ENCODE measurements around the gene MACROH2A1.

The MACROH2A1 gene

DNA sequence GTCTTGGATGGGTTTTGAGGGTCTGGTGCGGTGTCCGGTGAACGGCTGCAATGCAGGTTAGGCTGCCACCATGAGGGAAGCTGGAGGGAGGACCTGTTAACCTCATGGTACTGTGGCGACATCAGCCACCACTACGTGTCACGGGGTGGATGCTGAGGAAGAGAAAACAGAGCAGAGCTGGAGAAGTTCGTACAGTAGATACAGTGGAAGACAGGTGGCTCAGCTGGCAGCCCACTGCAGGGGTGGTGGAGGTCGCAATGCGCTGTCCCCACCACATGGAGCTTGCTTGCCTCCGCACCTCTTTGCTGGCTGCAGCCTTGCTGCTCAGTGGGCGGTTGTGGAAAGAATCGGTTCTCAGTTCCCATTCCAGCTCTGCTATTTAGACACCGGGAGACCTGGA lies 45.3 kb upstream of the MACROH2A1 start:
- Histone ChIP-seq H3K9me3 (ENCODE audit: low read length) (no peaks in the 10 kb centered on the region), H3K9me2 (ENCODE audit: low read depth, low read length) (no peaks in the 10 kb centered on the region), H3K36me3 (ENCODE audit: insufficient read depth, low read length) (no peaks in the 10 kb centered on the region), H3K79me2 (ENCODE audit: insufficient read depth, low read length) (no peaks in the 10 kb centered on the region), H3K9ac (ENCODE audit: low read length) (no peak overlapping the region), H3F3A (ENCODE audit: insufficient read depth, low read length) (no peaks in the 10 kb centered on the region), H3K4me2 (ENCODE audit: low read length) (no peak overlapping the region), H3K4me1 (ENCODE audit: insufficient read depth, low read length, severe bottlenecking) (no peaks in the 10 kb centered on the region), H3K27ac (ENCODE audit: low read depth, low read length, poor library complexity, severe bottlenecking) (no peak overlapping the region), H2AFZ (ENCODE audit: low read length) (no peak overlapping the region), H4K20me1 (ENCODE audit: insufficient read depth, low read length) (no peaks in the 10 kb centered on the region), H3K4me3 (ENCODE audit: low read depth, low read length, poor library complexity, severe bottlenecking) (no peak overlapping the region), H3K27me3 (ENCODE audit: insufficient read depth, low read length) (0 out of 2 replicates have a peak, but pooled peaks cover 7% of the 10 kb centered on the region)
- no peak for TF ChIP-seq CTCF (IDR thresholded peaks at IDR 0.05; ENCODE audit: low read length)
- TF ChIP-seq EZH2 (IDR thresholded peaks at IDR 0.05; ENCODE audit: borderline replicate concordance, low read length), result no peak

DNA sequence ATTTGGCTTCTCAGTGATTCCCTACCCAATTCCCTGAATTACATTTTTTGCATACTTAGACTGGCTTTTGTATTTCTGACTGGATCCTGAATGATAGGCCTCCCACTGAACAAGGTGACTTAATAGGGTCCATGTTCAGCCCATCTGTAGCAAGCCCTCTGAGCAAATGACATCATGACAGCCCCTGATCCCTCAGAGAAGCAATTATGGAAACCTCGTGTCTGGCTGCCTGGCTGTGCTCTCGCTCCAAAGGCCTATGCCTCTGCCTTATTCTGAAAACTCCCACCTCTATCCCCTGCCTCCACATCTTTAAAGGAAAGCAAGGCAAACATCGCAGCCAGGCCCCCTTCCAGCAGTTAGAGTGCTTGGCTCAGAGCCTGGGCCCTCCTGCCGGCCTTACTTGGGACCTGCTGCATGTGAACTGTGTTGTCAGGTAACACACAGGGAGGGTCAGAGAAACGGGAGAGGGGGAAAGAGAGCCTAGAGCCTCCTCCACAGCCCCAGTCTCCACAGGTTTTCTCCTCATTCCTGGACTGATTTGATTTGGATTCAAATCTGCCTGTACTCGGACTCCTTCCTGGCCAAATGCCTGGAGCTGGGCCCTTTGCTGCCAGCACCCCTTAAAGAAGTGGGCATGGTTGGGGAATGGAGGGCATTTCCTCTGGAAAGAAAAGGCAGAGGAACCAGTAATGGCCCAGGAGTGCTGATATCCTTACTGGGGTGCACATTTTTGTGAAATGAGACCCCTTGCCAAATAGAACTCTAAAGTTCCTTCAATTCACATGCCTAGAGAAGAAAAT lies 44.3 kb upstream of the MACROH2A1 start:
- TF ChIP-seq CTCF (IDR thresholded peaks at IDR 0.05; ENCODE audit: low read length), result no peak
- TF ChIP-seq EZH2 (IDR thresholded peaks at IDR 0.05; ENCODE audit: borderline replicate concordance, low read length), result no peak
- H3K36me3 ChIP-seq (ENCODE audit: insufficient read depth, low read length), result no peaks in the 10 kb centered on the region
- H3K4me2 ChIP-seq (ENCODE audit: low read length), result no peak overlapping the region
- no peaks in the 10 kb centered on the region for H3K4me1 ChIP-seq (ENCODE audit: insufficient read depth, low read length, severe bottlenecking)
- H2AFZ ChIP-seq (ENCODE audit: low read length), result no peak overlapping the region
- no peaks in the 10 kb centered on the region for H3K9me3 ChIP-seq (ENCODE audit: low read length)
- H3K79me2 ChIP-seq (ENCODE audit: insufficient read depth, low read length), result no peaks in the 10 kb centered on the region
- peaks cover 10% of the 10 kb centered on the region for H3K27me3 ChIP-seq (ENCODE audit: insufficient read depth, low read length)
- H3K9ac ChIP-seq (ENCODE audit: low read length), result no peak overlapping the region
- no peaks in the 10 kb centered on the region for H3K9me2 ChIP-seq (ENCODE audit: low read depth, low read length)
- H4K20me1 ChIP-seq (ENCODE audit: insufficient read depth, low read length), result no peaks in the 10 kb centered on the region
- H3K27ac ChIP-seq (ENCODE audit: low read depth, low read length, poor library complexity, severe bottlenecking), result no peak overlapping the region
- H3K4me3 ChIP-seq (ENCODE audit: low read depth, low read length, poor library complexity, severe bottlenecking), result no peak overlapping the region
- H3F3A ChIP-seq (ENCODE audit: insufficient read depth, low read length), result no peaks in the 10 kb centered on the region

DNA sequence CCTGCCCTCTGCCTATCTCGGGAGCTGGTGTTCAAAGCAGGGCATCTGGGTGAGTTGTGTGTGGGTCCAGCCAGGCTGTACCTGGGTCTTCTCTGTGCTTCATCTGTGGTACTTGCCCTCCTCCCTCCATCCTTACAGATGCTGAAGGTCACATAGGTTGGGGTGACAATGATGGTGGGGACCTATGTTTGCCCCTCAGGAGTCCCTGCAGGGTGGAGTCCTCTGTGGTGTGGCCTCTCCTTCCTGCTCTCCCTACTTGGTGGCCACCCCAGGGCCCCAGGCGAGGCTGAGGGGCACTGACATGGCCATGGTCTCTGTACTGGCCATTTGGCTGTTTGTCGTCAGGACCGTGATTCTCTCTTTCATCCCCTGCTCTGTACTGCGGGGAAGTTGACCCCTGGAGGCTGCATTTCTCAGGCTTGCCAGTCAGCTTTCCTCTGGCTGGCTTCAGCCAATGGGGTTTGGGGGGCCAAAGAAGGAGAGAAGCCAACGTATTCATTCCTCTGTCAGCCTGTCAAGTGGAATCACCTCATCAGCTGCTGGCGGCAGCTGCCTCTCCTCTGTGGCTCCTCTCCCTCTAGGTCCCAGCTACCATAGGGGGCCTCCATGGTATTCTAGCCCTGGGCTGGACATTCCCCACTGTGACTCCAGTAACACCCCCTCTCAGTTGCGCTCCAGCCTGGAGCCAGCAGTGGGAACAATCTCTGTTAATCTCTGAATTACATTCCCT lies 43.6 kb upstream of the MACROH2A1 start:
- no peaks in the 10 kb centered on the region for H3K79me2 ChIP-seq (ENCODE audit: insufficient read depth, low read length)
- no peak overlapping the region for H2AFZ ChIP-seq (ENCODE audit: low read length)
- no peaks in the 10 kb centered on the region for H3F3A ChIP-seq (ENCODE audit: insufficient read depth, low read length)
- no peak for TF ChIP-seq CTCF (IDR thresholded peaks at IDR 0.05; ENCODE audit: low read length)
- TF ChIP-seq EZH2 (IDR thresholded peaks at IDR 0.05; ENCODE audit: borderline replicate concordance, low read length), result no peak
- H3K4me2 ChIP-seq (ENCODE audit: low read length), result no peak overlapping the region
- no peak overlapping the region for H3K4me3 ChIP-seq (ENCODE audit: low read depth, low read length, poor library complexity, severe bottlenecking)
- H3K4me1 ChIP-seq (ENCODE audit: insufficient read depth, low read length, severe bottlenecking), result no peaks in the 10 kb centered on the region
- no peak overlapping the region for H3K27ac ChIP-seq (ENCODE audit: low read depth, low read length, poor library complexity, severe bottlenecking)
- peaks cover 16% of the 10 kb centered on the region for H3K27me3 ChIP-seq (ENCODE audit: insufficient read depth, low read length)
- no peaks in the 10 kb centered on the region for H3K36me3 ChIP-seq (ENCODE audit: insufficient read depth, low read length)
- no peaks in the 10 kb centered on the region for H3K9me3 ChIP-seq (ENCODE audit: low read length)
- H3K9ac ChIP-seq (ENCODE audit: low read length), result no peak overlapping the region
- no peaks in the 10 kb centered on the region for H3K9me2 ChIP-seq (ENCODE audit: low read depth, low read length)
- no peaks in the 10 kb centered on the region for H4K20me1 ChIP-seq (ENCODE audit: insufficient read depth, low read length)
